Measurements from ENCODE around the gene ATP2B2. TPM values are rescaled to one million over a fixed set of nuclear protein-coding genes. Genes with fewer than 3 reads are reported as not detected.

Gene ATP2B2
- total RNA-seq, 1 donor from 2014 or later: not detected

DNA sequence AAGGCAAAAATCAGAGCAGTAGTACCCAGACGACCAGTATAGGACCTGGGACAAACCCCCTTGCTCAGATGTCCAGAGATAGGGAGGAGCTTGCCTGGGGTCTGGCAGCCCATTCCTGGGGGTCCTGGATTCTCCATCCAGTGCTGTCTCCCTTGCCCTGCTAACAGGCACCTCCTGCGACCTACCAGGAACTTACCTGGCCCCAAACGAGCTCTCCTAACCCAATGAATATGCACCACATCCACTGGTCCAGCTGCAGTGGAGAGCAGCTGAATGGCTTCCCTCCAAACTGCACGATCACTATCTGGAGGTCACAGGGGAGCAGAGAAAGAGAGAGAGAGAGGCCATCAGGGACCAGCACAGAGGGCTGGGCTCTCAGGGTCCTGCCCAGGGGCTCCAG lies 165.3 kb downstream of the ATP2B2 start:
- H3K4me1 Mint-ChIP-seq (ENCODE audit: low read depth): peaks cover under 1% of the 10 kb centered on the region
- no peaks in the 10 kb centered on the region for H3K9me3 Mint-ChIP-seq
- H3K4me3 Mint-ChIP-seq (ENCODE audit: low read depth): no peak overlapping the region
- intact Hi-C loops (cut with micrococcal nuclease): no loop called here
- no peaks in the 10 kb centered on the region for H3K27me3 Mint-ChIP-seq (ENCODE audit: low read depth)
- DNase-seq (ENCODE audit: low spot score): no peak
- no peaks in the 10 kb centered on the region for H3K36me3 Mint-ChIP-seq (ENCODE audit: low read depth)
- H3K27ac Mint-ChIP-seq: no peak overlapping the region

DNA sequence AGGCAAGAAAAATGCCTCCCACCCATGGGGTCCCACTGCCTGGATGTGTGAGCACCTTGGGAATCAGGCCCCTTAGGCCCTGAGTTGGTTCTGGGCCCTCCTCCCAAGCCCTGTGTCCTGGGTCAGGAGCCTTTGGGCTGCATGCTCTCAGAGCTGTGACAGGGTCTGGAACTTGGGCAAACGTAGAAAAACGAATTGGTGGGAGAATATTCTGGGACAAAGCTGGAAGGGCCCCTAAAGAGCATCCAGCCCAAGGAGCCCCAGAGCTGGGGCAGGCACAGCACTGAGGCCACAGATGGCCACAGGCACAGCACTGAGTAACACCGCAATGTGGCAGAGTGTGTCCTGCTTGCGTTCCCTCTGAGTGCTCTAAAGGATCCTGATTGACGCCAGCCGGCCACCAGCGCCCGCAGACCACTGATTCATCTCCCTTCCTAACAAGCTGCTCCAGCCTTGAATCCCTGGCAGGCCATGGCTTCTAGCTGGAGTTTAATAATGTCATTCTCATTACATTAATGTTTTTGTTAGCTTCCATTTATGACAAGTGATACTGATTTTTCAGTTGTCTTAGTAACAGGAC lies 165.9 kb downstream of the ATP2B2 start:
- Mint-ChIP-seq H3K27ac (no peak overlapping the region), H3K36me3 (ENCODE audit: low read depth) (no peaks in the 10 kb centered on the region), H3K4me1 (ENCODE audit: low read depth) (peaks cover 3% of the 10 kb centered on the region), H3K27me3 (ENCODE audit: low read depth) (no peaks in the 10 kb centered on the region), H3K4me3 (ENCODE audit: low read depth) (no peak overlapping the region), H3K9me3 (no peaks in the 10 kb centered on the region)
- DNase-seq (ENCODE audit: low spot score): no peak
- intact Hi-C loops (cut with micrococcal nuclease): no loop called here

DNA sequence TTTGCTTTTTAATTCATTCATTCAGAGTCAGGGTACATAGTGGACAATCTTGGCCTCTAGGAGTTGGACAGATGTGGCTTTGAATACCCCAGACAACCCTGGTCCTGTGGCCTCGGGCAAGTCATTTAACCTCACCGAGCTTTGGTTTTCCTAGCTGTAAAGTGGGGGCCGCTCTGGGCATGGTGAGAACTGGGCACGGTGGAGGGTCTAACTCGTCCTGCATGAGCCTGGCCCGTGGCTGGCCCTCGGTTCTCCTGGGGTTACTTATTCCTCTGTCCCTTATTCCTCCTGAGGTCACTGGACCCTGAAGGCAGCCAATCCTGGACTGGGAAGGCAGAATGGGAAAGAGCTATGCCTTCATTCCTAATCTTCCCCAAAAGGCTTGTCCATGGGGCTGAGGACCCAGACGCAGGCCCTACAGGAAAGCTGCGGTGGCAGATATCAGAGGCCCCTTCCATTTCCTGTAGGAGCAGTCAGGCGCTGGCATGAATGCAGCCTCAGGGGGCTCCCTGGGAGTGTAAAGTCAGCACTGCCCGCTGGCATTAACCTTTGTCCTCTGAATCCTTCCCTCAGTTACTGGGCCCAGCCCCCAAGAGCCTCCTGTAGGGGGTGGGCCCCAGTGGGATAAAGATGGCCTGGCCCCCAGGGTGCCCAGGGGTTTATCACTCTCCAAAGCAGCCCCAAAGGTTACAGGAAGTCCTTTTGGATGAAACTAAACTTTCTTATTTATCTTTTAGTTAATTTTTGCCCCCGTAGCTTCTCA lies 166.6 kb downstream of the ATP2B2 start:
- Mint-ChIP-seq H3K27me3 (ENCODE audit: low read depth) (no peaks in the 10 kb centered on the region), H3K9me3 (no peaks in the 10 kb centered on the region), H3K27ac (no peak overlapping the region), H3K4me3 (ENCODE audit: low read depth) (no peak overlapping the region), H3K36me3 (ENCODE audit: low read depth) (no peaks in the 10 kb centered on the region), H3K4me1 (ENCODE audit: low read depth) (peaks cover 3% of the 10 kb centered on the region)
- DNase-seq (ENCODE audit: low spot score): no peak
- intact Hi-C loops (cut with micrococcal nuclease): no loop called here

DNA sequence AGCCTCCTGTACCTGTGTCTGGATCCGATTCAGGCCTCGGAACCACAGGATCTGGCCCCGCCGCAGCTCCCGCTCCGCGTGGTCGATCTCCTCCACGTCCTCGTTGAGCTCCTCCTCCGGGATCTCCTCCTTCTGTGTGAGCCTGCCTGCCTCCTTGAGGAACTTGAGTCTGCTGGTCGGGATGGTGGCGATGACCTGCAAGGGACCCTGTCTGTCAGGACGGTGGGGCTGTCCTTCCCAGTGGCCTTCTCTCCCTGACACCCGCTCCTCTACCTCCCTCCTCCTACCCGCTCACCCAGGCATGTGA lies 167.3 kb downstream of the ATP2B2 start:
- intact Hi-C loops (cut with micrococcal nuclease): no loop called here
- Mint-ChIP-seq H3K27ac (no peak overlapping the region), H3K9me3 (no peaks in the 10 kb centered on the region), H3K27me3 (ENCODE audit: low read depth) (no peaks in the 10 kb centered on the region), H3K36me3 (ENCODE audit: low read depth) (no peaks in the 10 kb centered on the region), H3K4me3 (ENCODE audit: low read depth) (no peak overlapping the region), H3K4me1 (ENCODE audit: low read depth) (peaks cover 3% of the 10 kb centered on the region)
- DNase-seq (ENCODE audit: low spot score): no peak

DNA sequence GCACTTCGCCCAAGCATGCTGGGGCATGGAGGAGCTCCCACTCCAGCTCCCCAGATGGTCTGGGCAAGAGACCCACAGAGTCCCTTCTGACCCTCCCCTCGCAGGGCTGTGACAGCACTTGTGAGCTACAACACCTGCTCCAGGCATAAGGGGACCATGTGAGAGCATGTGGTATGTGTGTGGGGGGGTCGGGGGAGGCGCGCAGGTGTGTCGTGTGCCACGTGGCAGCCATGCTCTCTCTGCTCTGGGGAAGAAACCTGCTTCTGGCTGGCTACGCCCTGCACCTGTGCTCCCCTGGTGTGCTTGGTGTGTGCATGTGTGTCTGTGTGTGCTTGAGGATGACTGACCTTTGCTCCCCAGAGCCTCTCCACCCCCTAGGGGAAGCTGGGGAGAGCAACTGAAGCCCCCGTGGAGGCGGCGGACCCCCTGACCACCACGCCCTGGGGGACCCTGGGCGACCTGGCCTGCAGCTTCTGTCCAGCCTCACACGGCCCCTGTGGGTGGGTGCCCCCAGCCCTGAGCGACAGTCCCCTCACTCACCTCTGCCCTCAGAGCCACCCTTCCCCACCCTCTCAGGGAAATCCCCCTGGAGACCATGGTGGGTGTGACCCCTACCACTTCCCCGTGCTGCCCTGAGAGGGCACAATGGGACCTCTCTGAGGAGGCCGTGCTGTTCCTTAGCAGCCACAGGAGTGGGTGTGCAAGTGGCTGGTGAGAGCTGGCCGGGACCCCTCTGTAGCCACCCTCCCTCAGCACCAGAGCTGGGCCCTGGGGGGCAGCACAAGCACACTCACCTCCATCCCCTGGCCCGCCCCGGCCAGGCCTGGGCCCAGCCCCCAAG lies 167.8 kb downstream of the ATP2B2 start:
- DNase-seq (ENCODE audit: low spot score): no peak
- no peaks in the 10 kb centered on the region for H3K27me3 Mint-ChIP-seq (ENCODE audit: low read depth)
- intact Hi-C loops (cut with micrococcal nuclease): no loop called here
- no peaks in the 10 kb centered on the region for H3K36me3 Mint-ChIP-seq (ENCODE audit: low read depth)
- H3K9me3 Mint-ChIP-seq: no peaks in the 10 kb centered on the region
- no peak overlapping the region for H3K4me3 Mint-ChIP-seq (ENCODE audit: low read depth)
- H3K4me1 Mint-ChIP-seq (ENCODE audit: low read depth): peaks cover 3% of the 10 kb centered on the region
- H3K27ac Mint-ChIP-seq: no peak overlapping the region

DNA sequence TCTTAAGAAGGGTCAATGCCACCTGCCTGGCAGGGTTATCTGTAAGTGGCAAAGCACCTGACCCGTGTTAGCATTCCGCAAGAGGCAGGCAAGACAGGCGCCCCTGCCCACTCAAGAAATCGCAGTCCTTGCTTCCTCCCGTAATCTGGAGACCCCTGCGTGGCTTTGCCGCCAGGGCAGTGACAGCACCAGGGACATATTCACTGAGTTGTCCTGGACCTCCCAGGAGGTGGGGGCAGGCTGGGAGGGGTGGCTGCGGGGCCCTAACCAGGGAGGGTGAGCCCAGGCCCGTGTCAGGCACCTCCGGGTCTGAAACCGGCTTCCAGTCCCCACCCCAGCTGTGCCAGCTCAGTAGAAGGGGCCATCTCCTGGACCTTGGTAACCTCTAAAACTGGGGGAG lies 168.6 kb downstream of the ATP2B2 start:
- H3K9me3 Mint-ChIP-seq: no peaks in the 10 kb centered on the region

DNA sequence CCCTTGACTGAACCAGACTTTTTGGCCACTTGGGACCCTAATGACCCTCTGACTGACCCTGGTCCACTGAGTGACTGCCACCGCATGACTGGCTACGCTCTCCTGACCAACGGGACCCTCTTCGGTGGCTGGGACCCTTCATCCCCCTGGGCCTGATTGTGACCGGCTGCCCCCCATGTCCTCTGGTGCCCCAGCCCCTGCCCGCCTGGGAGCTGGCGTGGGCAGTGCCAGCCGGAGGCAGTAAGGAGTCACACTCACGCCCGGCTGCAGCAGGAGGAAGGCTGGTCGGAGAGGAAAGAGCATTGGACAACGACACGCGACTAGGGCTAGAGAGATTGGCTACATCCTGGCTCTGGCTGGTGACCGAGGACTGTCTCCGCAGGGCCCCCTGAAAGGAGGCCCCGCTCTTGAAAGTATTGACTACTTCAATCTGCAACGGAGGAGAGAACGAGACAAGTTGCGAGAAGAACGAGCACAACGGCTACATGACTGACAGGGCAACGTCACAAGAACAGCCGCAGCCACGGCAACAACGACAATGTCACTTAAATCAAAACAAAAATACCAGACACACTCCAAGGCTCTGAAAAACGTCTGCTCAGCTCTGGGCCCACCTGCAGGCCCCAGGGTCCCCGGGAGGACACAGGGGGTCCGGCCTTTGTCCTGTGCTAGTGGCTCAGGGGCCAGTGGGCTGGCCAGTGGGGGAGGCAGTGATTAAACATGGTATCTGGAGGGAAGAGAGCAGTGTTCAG lies 169.3 kb downstream of the ATP2B2 start:
- intact Hi-C loops (cut with micrococcal nuclease): no loop called here
- no peaks in the 10 kb centered on the region for H3K9me3 Mint-ChIP-seq
- H3K36me3 Mint-ChIP-seq (ENCODE audit: low read depth): no peaks in the 10 kb centered on the region
- H3K4me1 Mint-ChIP-seq (ENCODE audit: low read depth): peaks cover 3% of the 10 kb centered on the region
- no peak overlapping the region for H3K4me3 Mint-ChIP-seq (ENCODE audit: low read depth)
- peaks cover 1% of the 10 kb centered on the region for H3K27me3 Mint-ChIP-seq (ENCODE audit: low read depth)
- DNase-seq (ENCODE audit: low spot score): no peak
- H3K27ac Mint-ChIP-seq: no peak overlapping the region

More for the DNA sequence above, 168.6 kb downstream of the ATP2B2 start:
- no peak for DNase-seq (ENCODE audit: low spot score)
- no peak overlapping the region for H3K27ac Mint-ChIP-seq
- no peaks in the 10 kb centered on the region for H3K36me3 Mint-ChIP-seq (ENCODE audit: low read depth)
- no peak overlapping the region for H3K4me3 Mint-ChIP-seq (ENCODE audit: low read depth)
- H3K27me3 Mint-ChIP-seq (ENCODE audit: low read depth): no peaks in the 10 kb centered on the region
- intact Hi-C loops (cut with micrococcal nuclease): no loop called here
- peaks cover 3% of the 10 kb centered on the region for H3K4me1 Mint-ChIP-seq (ENCODE audit: low read depth)

DNA sequence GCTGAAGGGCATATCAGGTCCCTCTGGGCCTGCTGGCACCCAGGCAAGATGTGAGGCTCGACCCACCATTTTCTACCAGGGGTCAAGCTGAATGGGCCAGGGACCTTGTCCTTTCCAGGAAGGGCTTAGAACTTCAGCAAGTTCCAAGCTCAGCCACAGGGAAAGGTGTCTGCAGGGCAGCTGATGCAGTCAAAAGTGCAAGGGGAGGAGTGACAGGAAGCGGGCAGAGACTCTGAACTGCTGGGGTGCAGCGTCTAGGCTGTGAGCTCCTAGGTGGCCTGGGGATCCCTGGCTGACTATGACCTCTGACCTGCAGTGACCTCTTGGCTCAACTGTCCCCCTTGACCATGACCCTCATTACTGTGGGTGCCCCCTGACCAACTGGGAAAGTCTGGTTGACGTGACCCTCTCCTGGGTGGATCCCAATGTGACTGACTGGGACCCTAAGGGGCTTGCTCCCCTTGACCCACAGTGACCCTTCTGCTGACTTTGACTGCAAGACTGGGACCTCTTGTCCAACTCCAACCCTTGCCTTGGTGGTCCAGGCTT lies 170.1 kb downstream of the ATP2B2 start:
- Mint-ChIP-seq H3K27me3 (ENCODE audit: low read depth) (peaks cover 1% of the 10 kb centered on the region), H3K4me3 (ENCODE audit: low read depth) (no peak overlapping the region), H3K27ac (no peak overlapping the region), H3K4me1 (ENCODE audit: low read depth) (peaks cover 3% of the 10 kb centered on the region), H3K36me3 (ENCODE audit: low read depth) (no peaks in the 10 kb centered on the region), H3K9me3 (no peaks in the 10 kb centered on the region)
- no peak for DNase-seq (ENCODE audit: low spot score)
- intact Hi-C loops (cut with micrococcal nuclease): no loop called here

DNA sequence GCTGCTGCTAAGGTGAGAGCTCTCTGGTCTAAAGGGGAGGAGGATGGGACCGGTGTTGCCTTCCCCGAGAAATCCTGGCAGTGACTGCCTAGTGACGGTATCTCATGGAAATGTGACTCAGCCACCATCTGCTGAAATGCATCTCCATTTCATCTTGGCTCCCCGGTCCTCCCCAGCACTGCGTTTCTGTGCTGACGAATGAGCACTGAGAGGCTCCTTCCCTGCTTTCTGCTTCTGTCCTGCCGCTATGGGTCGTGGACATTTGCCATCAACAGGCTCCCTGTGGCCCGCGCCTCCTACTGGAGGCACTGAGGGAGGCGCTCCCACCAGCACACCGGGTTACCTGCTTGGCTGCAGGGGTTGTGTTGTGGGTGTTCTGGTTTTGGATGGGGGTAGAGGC lies 170.9 kb downstream of the ATP2B2 start:
- Mint-ChIP-seq H3K4me3 (ENCODE audit: low read depth) (no peak overlapping the region), H3K9me3 (no peaks in the 10 kb centered on the region), H3K36me3 (ENCODE audit: low read depth) (no peaks in the 10 kb centered on the region), H3K27ac (no peak overlapping the region), H3K27me3 (ENCODE audit: low read depth) (peaks cover 6% of the 10 kb centered on the region), H3K4me1 (ENCODE audit: low read depth) (peaks cover 3% of the 10 kb centered on the region)
- intact Hi-C loops (cut with micrococcal nuclease): no loop called here
- DNase-seq (ENCODE audit: low spot score): no peak

DNA sequence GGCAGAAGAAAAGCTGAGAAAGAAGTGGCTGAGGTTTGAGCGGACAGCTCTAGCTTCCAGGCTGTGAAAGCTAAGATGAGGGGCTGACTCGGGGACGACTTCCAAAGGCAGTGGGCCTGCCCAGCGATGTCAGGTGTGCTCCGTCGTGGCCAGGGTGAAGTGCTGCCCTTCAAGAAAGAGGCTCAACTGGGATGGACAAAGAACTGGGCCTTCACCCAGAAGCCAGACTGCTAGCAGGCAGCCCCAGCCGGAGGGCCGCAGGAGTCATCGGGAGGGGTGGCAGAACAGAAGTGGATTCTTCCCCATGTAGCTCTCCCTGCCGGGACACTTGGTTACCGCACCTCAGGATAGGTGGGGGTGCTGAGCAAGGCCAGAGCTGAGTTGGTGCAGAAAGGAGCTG lies 171.3 kb downstream of the ATP2B2 start:
- DNase-seq (ENCODE audit: low spot score): no peak
- H3K27ac Mint-ChIP-seq: no peak overlapping the region
- H3K36me3 Mint-ChIP-seq (ENCODE audit: low read depth): no peaks in the 10 kb centered on the region
- peaks cover 10% of the 10 kb centered on the region for H3K27me3 Mint-ChIP-seq (ENCODE audit: low read depth)
- intact Hi-C loops (cut with micrococcal nuclease): no loop called here
- H3K4me3 Mint-ChIP-seq (ENCODE audit: low read depth): no peak overlapping the region
- H3K4me1 Mint-ChIP-seq (ENCODE audit: low read depth): peaks cover 3% of the 10 kb centered on the region
- H3K9me3 Mint-ChIP-seq: no peaks in the 10 kb centered on the region

DNA sequence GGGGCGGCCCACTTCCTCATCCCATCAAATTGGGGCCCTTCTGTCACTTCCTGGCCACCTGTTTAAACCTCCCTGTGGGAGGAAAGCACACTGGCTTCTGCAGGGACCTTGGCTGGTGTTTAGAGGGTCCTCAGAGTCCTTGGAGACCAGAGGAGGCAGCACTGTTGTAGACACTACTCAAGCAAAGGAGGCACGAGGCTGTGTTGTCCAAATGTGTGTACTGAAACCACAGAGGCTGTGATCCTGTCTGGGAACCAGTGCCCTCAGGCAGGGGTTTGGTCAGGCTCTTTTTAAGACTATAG lies 172.1 kb downstream of the ATP2B2 start:
- Mint-ChIP-seq H3K27ac (no peak overlapping the region), H3K9me3 (no peaks in the 10 kb centered on the region), H3K36me3 (ENCODE audit: low read depth) (no peaks in the 10 kb centered on the region), H3K27me3 (ENCODE audit: low read depth) (peaks cover 15% of the 10 kb centered on the region), H3K4me1 (ENCODE audit: low read depth) (peaks cover 3% of the 10 kb centered on the region), H3K4me3 (ENCODE audit: low read depth) (no peak overlapping the region)
- DNase-seq (ENCODE audit: low spot score): no peak
- intact Hi-C loops (cut with micrococcal nuclease): no loop called here

DNA sequence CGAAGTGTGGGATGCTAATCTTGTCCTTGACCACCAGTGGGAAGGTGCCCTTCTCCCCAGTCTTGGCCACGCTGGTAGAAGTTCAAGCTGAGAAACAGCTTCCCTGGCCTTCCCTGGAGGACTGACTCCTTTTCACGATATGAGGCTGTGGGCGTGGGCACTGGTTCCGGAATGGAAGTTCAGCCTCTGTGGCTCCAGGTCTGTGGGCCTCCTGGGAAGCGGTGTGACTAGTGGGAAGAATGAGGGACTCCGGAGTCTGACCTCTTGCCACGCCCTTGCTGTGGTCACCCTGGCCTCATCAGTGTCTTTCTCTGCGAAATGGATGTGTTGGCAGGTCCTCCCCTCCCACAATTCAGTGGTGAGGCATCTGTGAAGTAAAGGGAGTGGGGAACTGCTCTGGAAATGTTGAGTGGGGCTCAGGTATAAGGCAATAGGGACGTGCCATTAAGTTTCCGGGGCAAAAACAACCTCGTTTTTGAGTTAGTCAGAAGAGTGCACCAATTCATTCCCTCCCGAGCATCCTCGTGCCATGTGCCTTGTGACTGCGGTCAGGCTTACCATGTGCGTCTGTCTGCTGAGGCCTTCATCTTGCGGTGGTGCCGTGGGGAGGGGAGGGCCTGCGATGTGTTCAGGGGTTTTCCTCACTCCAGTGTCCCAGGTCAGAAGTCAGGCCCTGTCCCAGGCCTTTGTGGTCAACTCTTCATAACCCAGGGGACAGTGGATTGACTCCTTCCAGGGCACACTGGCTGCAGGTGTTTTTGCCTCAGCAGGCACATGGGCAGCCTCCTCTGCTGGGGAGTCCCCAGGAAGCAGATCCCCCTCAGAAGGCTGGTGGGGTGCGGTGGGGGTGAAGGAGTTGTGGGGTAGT lies 172.7 kb downstream of the ATP2B2 start:
- intact Hi-C loops (cut with micrococcal nuclease): no loop called here
- DNase-seq (ENCODE audit: low spot score): no peak
- no peaks in the 10 kb centered on the region for H3K9me3 Mint-ChIP-seq
- peaks cover 3% of the 10 kb centered on the region for H3K4me1 Mint-ChIP-seq (ENCODE audit: low read depth)
- no peak overlapping the region for H3K27ac Mint-ChIP-seq
- peaks cover 16% of the 10 kb centered on the region for H3K27me3 Mint-ChIP-seq (ENCODE audit: low read depth)
- no peaks in the 10 kb centered on the region for H3K36me3 Mint-ChIP-seq (ENCODE audit: low read depth)
- no peak overlapping the region for H3K4me3 Mint-ChIP-seq (ENCODE audit: low read depth)

All from activated T-helper 2 cell treated with anti-CD3 and anti-CD28 coated beads, Interferon-gamma antibody, Interleukin-2, Interleukin-4, amounts not matched to agents 10 μg/mL and 5 μg/mL and 100 μg/mL, durations not matched to agents 14 hours and 24 hours and 36 hours (primary cell).